GM18858 (cell line): ENCODE data around the gene CBY2.
A peak's percentile ranks its signal among the peaks of the same experiment; 100 is the strongest.
"Not testable (repeated sequence)": the region's sequence is repeated elsewhere in the genome, so short reads cannot be mapped to it uniquely, and the experiment has no call there.

Experiments used
- ATAC-seq: cut with Tn5 transposase; IDR thresholded peaks from one replicate; pipeline ENCODE4 v1.9.1; 2021; ENCODE audit not compliant: unreplicated experiment

Gene CBY2, protein sequence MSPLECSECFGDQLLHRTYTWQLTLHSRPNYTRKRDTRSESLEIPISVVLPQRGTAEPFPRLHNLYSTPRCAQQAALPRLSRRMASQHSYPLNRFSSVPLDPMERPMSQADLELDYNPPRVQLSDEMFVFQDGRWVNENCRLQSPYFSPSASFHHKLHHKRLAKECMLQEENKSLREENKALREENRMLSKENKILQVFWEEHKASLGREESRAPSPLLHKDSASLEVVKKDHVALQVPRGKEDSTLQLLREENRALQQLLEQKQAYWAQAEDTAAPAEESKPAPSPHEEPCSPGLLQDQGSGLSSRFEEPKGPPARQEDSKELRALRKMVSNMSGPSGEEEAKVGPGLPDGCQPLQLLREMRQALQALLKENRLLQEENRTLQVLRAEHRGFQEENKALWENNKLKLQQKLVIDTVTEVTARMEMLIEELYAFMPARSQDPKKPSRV

DNA sequence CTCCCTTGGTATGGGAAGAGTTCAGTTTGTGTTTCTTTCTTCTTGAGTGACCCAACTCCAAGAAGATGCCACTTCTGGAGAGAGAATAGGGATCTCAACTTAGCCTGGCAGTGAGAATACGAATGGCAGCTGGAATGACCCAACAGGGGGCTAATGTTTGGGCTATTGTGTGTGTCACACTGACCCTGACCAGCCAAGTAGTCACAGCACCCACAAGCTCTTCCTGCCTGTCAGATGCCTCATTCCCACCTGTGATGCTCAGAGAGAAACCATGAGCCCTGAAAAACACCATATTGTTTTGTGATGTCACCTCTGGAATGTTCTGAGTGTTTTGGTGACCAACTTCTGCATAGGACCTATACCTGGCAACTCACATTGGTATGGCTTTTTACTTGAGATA, at the start of gene CBY2:
Gene CBY2 (plus strand): TSS at position 233 of the 400 bp plus-strand sequence. CDS start 71 bp downstream, at position 304.
- no peak for ATAC-seq

- ATAC-seq: no peak
These were observed 47.3 kb upstream of the CBY2 start for GRCh38 chr13:45654633-45655349.

- no peak for ATAC-seq
These were observed 43.4 kb upstream of the CBY2 start for GRCh38 chr13:45658586-45659235.

GRCh38 chr13:45659536-45659935, 42.6 kb upstream of the CBY2 start:
- no peak for ATAC-seq

DNA sequence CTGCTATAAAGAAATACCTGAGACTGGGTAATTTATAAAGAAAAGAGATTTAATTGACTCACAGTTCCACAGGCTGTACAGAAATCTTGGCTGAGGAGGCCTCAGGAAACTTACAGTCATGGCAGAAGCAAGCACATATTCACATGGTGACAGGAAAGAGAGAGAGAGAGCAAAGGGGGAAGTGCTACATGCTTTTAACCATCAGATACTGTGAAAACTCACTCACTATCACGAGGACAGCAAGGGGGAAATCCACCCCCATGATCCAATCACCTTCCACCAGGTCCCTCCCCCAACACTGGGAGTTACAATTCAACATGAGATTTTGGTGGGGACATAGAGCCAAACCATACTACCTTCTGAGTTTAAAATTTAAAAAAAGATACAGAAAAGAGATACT, 41.7 kb upstream of the CBY2 start:
- ATAC-seq: not testable (repeated sequence)

DNA sequence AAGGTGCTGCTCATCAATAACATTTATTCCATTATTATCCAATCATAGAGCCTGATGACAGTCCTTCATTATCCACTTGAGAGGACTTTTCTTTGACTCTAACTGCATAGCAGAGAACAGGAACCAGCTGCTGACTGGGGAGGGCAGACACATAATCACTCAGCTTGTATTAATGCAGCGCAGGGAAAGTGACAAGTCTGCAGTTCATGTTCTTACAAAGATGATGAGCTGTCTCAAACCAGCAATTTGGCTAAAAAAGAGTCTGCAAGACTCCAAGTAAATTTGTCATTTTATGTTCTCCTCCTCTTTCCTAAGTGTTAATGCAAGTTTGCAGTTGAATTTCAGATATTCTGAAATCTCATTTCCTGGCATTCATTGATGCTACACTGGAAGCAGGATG, 40.0 kb upstream of the CBY2 start:
- no peak for ATAC-seq

- ATAC-seq: not testable (repeated sequence)
These were observed 39.2 kb upstream of the CBY2 start for GRCh38 chr13:45662903-45663302.

DNA sequence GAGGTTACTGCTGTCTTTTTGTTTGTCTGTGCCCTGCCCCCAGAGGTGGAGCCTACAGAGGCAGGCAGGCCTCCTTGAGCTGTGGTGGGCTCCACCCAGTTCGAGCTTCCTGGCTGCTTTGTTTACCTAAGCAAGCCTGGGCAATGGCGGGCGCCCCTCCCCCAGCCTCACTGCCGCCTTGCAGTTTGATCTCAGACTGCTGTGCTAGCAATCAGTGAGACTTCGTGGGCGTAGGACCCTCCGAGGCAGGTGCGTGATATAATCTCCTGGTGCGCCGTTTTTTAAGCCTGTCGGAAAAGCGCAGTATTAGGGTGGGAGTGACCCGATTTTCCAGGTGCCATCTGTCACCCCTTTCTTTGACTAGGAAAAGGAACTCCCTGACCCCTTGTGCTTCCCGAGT, 32.5 kb upstream of the CBY2 start:
- ATAC-seq: not testable (repeated sequence)

DNA sequence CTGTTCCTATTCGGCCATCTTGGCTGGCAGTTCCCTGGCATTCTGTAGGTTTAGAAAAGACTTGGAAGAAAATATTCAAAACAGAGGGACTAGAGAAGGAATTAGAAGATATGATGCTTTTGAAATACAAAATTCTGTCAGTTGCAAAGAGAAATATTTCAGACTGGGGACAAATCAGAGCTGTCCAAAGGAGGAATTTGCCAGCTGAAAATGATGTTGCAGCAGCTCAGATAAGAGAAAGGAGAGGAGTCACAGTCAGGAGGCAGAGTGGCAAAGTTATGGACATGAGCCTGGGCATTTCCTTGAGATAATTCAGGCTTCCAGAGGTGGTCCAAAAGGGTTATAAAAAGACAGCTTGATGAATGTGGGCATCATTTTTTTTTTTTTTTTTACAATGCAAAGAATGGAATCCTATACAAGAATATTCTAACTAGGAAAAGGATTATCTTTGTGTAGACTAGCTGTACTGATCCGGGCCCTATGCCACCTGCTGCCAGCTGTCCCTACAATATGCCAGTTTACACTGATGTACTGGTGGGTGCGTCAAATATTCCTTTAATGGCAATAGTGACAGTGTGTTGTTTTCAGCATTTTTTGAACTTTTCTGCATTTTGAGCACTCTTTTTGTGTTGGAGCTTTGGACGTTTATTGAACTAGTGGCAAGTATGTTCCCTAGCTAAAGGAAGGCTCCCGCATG, 31.8 kb upstream of the CBY2 start:
- no peak for ATAC-seq

GRCh38 chr13:45674908-45675307, 27.2 kb upstream of the CBY2 start:
- ATAC-seq: no peak

GRCh38 chr13:45678282-45678681, 23.8 kb upstream of the CBY2 start:
- no peak for ATAC-seq

- no peak for ATAC-seq
These were observed 21.0 kb upstream of the CBY2 start for GRCh38 chr13:45681113-45681512.

- no peak for ATAC-seq
These were observed 19.6 kb upstream of the CBY2 start for GRCh38 chr13:45682494-45683008.

GRCh38 chr13:45683701-45684100, 18.4 kb upstream of the CBY2 start:
- no peak for ATAC-seq

GRCh38 chr13:45688577-45688976, 13.5 kb upstream of the CBY2 start:
- no peak for ATAC-seq

GRCh38 chr13:45690636-45691035, 11.5 kb upstream of the CBY2 start:
- no peak for ATAC-seq

GRCh38 chr13:45691251-45691650, 10.9 kb upstream of the CBY2 start:
- ATAC-seq: no peak

GRCh38 chr13:45691667-45692066, 10.5 kb upstream of the CBY2 start:
- ATAC-seq: no peak

DNA sequence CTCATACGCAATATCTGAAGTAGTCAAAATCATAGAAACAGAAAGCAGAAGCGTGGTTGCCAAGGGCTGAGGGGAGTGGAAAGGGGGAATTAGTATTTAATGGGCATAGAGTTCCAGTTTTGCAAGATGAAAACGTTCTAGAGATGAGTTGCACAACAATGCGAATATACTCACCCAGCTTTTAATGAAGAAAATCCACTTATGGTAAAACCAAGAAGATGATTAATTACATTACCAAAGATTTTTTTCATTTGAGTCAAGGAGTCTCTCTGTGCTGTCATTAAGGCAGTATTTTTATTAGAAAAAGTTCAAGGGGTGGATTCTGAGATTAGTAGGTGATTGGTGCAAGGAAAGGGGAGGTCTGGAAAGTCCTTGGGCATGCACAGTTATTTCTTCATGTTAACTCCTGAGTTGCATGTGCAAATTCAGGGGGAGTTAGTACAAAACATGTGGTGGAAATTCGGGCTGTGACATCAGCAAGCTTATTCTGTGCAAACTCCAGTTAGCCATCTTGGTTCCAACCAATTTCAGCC, 6.9 kb upstream of the CBY2 start:
- peak; percentile 62 for ATAC-seq

DNA sequence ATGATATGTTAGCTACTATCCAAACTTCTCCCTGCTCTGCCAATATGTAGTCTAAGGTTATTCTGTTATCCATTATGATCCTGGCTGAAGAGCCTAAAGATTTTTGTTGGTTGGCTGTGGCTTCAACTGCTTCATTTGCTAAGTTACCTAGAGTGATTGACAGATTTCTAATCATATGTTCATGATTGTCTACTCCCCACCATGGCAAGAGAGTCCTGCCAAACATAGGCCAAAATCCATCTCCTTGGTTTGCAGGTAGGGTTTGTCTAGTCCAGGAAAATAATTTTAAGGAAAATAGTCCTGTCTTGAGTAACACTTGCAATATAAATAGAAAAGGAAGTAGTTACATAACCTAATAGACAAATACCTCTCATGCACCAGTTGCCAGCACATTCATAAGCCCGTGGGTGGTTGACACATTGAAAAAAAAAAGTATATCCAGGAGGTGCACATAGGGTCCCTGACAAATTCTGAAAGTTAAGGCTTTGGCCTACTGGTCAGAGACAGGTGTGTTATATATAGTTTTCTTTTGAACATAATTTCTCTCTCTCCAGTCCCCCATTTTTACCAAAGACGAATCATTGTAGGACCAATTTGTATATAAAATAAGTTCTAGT, 5.4 kb upstream of the CBY2 start:
- peak; percentile 31 for ATAC-seq
